Astrocyte (in vitro differentiated cells and primary cell): ENCODE data around the gene DNAH14. TPM values are rescaled to one million over a fixed set of nuclear protein-coding genes. Genes with fewer than 3 reads are reported as not detected.

Source experiments
- DNase-seq: peaks from one replicate; pipeline ENCODE4 v3.0.0-alpha.2; 2010; ENCODE audit warnings: low read depth
- FAIRE-seq: peaks from 2 replicates; lab custom pipeline; 2011; peaks lifted over from hg19 to GRCh38; lab: Jason Lieb, UNC
- H2AFZ ChIP-seq: 2 replicates; pipeline ENCODE4 v1.6.0; 2012; ENCODE audit warnings: low read depth, low read length, inconsistent platforms
- H3K27ac ChIP-seq: 2 replicates; pipeline ENCODE4 v1.5.1; 2011; ENCODE audit warnings: low read depth, low read length, inconsistent platforms
- H3K27me3 ChIP-seq: 2 replicates; pipeline ENCODE4 v1.6.0; 2011; ENCODE audit warnings: low read length, inconsistent platforms; ENCODE audit not compliant: insufficient read depth
- H3K36me3 ChIP-seq: 2 replicates; pipeline ENCODE4 v1.5.1; 2011; ENCODE audit warnings: low read length, inconsistent platforms; ENCODE audit not compliant: insufficient read depth
- H3K4me1 ChIP-seq: 2 replicates; pipeline ENCODE4 v1.5.1; 2011; ENCODE audit warnings: low read length, inconsistent platforms; ENCODE audit not compliant: insufficient read depth
- H3K4me2 ChIP-seq: 2 replicates; pipeline ENCODE4 v1.6.0; 2012; ENCODE audit warnings: low read length, inconsistent platforms
- H3K4me3 ChIP-seq: 2 replicates; pipeline ENCODE4 v1.5.1; 2011; ENCODE audit warnings: low read depth, mild to moderate bottlenecking, low read length, inconsistent platforms; ENCODE audit not compliant: insufficient read depth
- H3K79me2 ChIP-seq: 2 replicates; pipeline ENCODE4 v1.6.0; 2012; ENCODE audit warnings: mild to moderate bottlenecking, low read length, inconsistent platforms; ENCODE audit not compliant: insufficient read depth
- H3K9ac ChIP-seq: 2 replicates; pipeline ENCODE4 v1.6.0; 2012; ENCODE audit warnings: mild to moderate bottlenecking, low read length, inconsistent platforms
- H3K9me3 ChIP-seq: 2 replicates; pipeline ENCODE4 v1.5.1; 2012; ENCODE audit warnings: low read depth, mild to moderate bottlenecking, low read length, inconsistent platforms; ENCODE audit not compliant: insufficient read depth
- H4K20me1 ChIP-seq: 2 replicates; pipeline ENCODE4 v1.6.0; 2012; ENCODE audit warnings: low read length, inconsistent platforms; ENCODE audit not compliant: insufficient read depth
- H3K27ac Mint-ChIP-seq: one replicate; pipeline ENCODE4 v1.8.0; 2021; ENCODE audit warnings: mild to moderate bottlenecking, mixed read lengths; ENCODE audit not compliant: unreplicated experiment
- H3K27me3 Mint-ChIP-seq: one replicate; pipeline ENCODE4 v1.8.0; 2021; ENCODE audit warnings: low read depth, mixed read lengths; ENCODE audit not compliant: unreplicated experiment
- H3K36me3 Mint-ChIP-seq: one replicate; pipeline ENCODE4 v1.8.0; 2021; ENCODE audit warnings: low read depth, mixed read lengths; ENCODE audit not compliant: unreplicated experiment
- H3K4me1 Mint-ChIP-seq: one replicate; pipeline ENCODE4 v1.8.0; 2021; ENCODE audit warnings: low read depth, mixed read lengths; ENCODE audit not compliant: unreplicated experiment
- H3K4me3 Mint-ChIP-seq: one replicate; pipeline ENCODE4 v1.8.0; 2021; ENCODE audit warnings: mild to moderate bottlenecking, moderate library complexity, mixed read lengths; ENCODE audit not compliant: unreplicated experiment
- H3K9me3 Mint-ChIP-seq: one replicate; pipeline ENCODE4 v1.8.0; 2021; ENCODE audit warnings: mild to moderate bottlenecking, mixed read lengths; ENCODE audit not compliant: unreplicated experiment
- EZH2 ChIP-seq: IDR thresholded peaks from 2 replicates; pipeline ENCODE4 v1.6.1; 2012; ENCODE audit warnings: mild to moderate bottlenecking, low read length, inconsistent platforms; ENCODE audit not compliant: insufficient read depth
- total RNA-seq: library from RNA; stranded (reverse); gene quantifications from 2 replicates; pipeline ENCODE4 v1.2.1, GENCODE V29; 2021
- TF ChIP-seq, protein P1 (sequence below): IDR thresholded peaks from 2 replicates; pipeline ENCODE4 v1.5.1; 2011; ENCODE audit warnings: low read depth, mild to moderate bottlenecking, inconsistent platforms, low read length, moderate library complexity; ENCODE audit not compliant: insufficient read depth

Gene DNAH14
- total RNA-seq, 1 donor from 2014 or later = 21.2 TPM

DNA sequence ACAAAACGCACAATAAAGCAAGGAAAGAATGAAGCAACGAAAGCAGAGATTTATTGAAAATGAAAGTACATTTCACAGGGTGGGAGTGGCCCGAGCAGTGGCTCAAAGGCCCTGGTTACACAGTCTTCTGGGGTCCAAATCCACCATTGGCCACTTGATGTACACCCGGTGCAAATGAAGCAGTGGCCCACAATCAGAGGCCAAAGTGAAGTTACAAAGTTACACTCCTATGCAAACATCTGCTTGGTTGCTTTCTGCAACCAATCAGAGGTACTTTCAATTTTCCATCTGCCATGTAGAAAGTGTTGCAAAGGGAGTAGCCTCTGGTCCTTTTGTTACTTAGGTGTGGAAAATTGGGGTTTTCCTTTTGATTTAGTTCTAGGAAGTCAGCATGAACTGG is 10.0 kb upstream of the DNAH14 start:
- Mint-ChIP-seq H3K4me1 (peaks cover 14% of the 10 kb centered on the region), H3K27ac (no peak overlapping the region), H3K4me3 (no peak overlapping the region), H3K27me3 (peaks cover 6% of the 10 kb centered on the region), H3K9me3 (peaks cover 5% of the 10 kb centered on the region), H3K36me3 (peaks cover 2% of the 10 kb centered on the region)
- Histone ChIP-seq H3K36me3 (no peaks in the 10 kb centered on the region), H4K20me1 (no peaks in the 10 kb centered on the region), H3K4me1 (no peaks in the 10 kb centered on the region), H3K9ac (no peak overlapping the region), H2AFZ (no peak overlapping the region), H3K4me3 (no peak overlapping the region), H3K27ac (no peak overlapping the region), H3K27me3 (no peaks in the 10 kb centered on the region), H3K4me2 (no peak overlapping the region), H3K79me2 (no peaks in the 10 kb centered on the region), H3K9me3 (no peaks in the 10 kb centered on the region)
- TF ChIP-seq, protein P1, sequence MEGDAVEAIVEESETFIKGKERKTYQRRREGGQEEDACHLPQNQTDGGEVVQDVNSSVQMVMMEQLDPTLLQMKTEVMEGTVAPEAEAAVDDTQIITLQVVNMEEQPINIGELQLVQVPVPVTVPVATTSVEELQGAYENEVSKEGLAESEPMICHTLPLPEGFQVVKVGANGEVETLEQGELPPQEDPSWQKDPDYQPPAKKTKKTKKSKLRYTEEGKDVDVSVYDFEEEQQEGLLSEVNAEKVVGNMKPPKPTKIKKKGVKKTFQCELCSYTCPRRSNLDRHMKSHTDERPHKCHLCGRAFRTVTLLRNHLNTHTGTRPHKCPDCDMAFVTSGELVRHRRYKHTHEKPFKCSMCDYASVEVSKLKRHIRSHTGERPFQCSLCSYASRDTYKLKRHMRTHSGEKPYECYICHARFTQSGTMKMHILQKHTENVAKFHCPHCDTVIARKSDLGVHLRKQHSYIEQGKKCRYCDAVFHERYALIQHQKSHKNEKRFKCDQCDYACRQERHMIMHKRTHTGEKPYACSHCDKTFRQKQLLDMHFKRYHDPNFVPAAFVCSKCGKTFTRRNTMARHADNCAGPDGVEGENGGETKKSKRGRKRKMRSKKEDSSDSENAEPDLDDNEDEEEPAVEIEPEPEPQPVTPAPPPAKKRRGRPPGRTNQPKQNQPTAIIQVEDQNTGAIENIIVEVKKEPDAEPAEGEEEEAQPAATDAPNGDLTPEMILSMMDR = no peak
- no peak for TF ChIP-seq EZH2
- FAIRE-seq (no peak), DNase-seq (no peak)

DNA sequence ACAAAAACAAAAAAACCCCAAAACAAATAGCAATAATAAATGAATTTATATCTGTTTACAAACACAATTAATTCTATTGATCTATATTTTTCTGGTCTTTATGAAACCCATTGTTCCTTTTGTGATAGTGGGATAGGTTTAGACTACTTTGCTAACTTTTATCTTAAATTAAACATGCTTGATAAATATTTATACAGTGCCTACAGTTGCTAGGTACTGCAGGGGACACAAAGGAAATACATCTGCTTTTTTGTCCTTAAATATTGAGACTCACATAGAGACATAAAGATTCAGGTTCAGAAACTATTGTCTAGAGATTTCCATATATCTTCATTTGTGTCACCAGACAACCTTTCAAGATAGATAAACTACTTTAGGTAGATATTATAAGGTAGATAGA is 8.5 kb upstream of the DNAH14 start:
- H3K9ac ChIP-seq = no peak overlapping the region
- no peak for FAIRE-seq
- H3K4me1 ChIP-seq = no peaks in the 10 kb centered on the region
- no peak for DNase-seq
- no peaks in the 10 kb centered on the region for H4K20me1 ChIP-seq
- Mint-ChIP-seq H3K36me3 (peaks cover 2% of the 10 kb centered on the region), H3K4me1 (peaks cover 14% of the 10 kb centered on the region), H3K27me3 (peaks cover 6% of the 10 kb centered on the region), H3K4me3 (no peak overlapping the region), H3K27ac (no peak overlapping the region), H3K9me3 (peaks cover 5% of the 10 kb centered on the region)
- no peak overlapping the region for H3K4me2 ChIP-seq
- H3K9me3 ChIP-seq = no peaks in the 10 kb centered on the region
- no peak overlapping the region for H3K4me3 ChIP-seq
- TF ChIP-seq, protein P1 = no peak
- TF ChIP-seq EZH2 = no peak
- no peak overlapping the region for H3K27ac ChIP-seq
- H3K79me2 ChIP-seq = no peaks in the 10 kb centered on the region
- no peaks in the 10 kb centered on the region for H3K36me3 ChIP-seq
- no peaks in the 10 kb centered on the region for H3K27me3 ChIP-seq
- H2AFZ ChIP-seq = no peak overlapping the region

DNA sequence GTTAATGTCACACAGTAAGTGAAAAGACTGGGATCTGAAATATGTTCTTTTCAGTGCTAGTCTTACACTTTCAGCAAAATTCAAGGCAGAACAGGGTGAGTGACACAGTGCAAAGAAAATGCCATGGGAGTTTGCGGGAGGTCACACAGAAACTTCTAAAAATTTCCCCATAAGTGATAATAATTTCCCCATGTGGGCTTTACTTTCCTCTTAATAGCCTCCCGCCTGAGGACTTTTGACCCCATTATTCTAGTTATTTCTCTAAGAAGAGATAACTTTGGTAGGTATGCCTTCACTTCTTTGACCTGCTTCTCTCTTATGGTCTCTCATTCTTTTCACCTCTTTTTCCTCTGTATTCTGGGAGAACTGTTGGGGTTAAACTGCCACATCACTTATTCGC is 8.1 kb upstream of the DNAH14 start:
- H3K79me2 ChIP-seq = no peaks in the 10 kb centered on the region
- peaks cover 5% of the 10 kb centered on the region for H3K9me3 Mint-ChIP-seq
- H3K27ac Mint-ChIP-seq = peak overlapping the region; percentile 59
- H3K4me3 ChIP-seq = no peak overlapping the region
- H3K9me3 ChIP-seq = no peaks in the 10 kb centered on the region
- TF ChIP-seq, protein P1 = no peak
- no peak for TF ChIP-seq EZH2
- no peak overlapping the region for H2AFZ ChIP-seq
- H3K4me2 ChIP-seq = no peak overlapping the region
- peaks cover 6% of the 10 kb centered on the region for H3K27me3 Mint-ChIP-seq
- peaks cover 14% of the 10 kb centered on the region for H3K4me1 Mint-ChIP-seq
- H4K20me1 ChIP-seq = no peaks in the 10 kb centered on the region
- H3K27ac ChIP-seq = no peak overlapping the region
- no peak for FAIRE-seq
- H3K36me3 ChIP-seq = no peaks in the 10 kb centered on the region
- H3K27me3 ChIP-seq = no peaks in the 10 kb centered on the region
- DNase-seq = no peak
- H3K4me1 ChIP-seq = no peaks in the 10 kb centered on the region
- H3K9ac ChIP-seq = no peak overlapping the region
- no peak overlapping the region for H3K4me3 Mint-ChIP-seq
- H3K36me3 Mint-ChIP-seq = peaks cover 2% of the 10 kb centered on the region
